Measurements from ENCODE around the gene CAMSAP3.
A peak's percentile ranks its signal among the peaks of the same experiment; 100 is the strongest.

Gene CAMSAP3

DNA sequence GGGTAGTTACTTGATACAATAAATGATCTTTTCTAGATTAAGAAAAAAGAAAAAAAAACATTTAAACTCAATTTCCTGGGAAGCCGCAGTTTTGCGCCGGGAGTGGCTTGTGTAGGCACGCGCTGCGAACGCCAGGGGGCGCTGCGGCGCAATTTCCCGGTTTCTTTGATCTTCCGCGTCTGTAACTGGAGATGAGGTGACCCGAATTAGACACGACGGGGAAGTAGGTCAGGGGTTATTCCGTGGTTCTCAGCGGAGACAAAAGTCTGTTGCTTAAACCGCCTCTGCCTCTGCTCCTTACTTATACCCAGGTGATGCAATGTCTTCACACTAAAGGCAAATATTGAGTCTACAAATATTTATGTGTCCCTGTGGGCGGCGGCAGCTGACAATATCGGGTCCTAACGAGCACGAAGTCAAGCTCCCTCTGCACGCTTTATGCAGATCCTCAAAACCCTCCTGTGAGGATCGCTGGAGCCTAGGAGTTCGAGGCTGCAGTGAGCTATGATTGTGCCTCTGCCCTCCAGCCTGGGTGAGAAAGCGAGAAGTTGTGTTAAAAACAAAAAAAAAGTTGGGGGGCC lies 56.5 kb downstream of the CAMSAP3 start:
- Mint-ChIP-seq H3K36me3 (ENCODE audit: low read depth) (no peaks in the 10 kb centered on the region), H3K27ac (peak overlapping the region; percentile 76), H3K27me3 (ENCODE audit: low read depth) (peaks cover 4% of the 10 kb centered on the region), H3K9me3 (no peaks in the 10 kb centered on the region), H3K4me1 (ENCODE audit: low read depth) (peaks cover 12% of the 10 kb centered on the region), H3K4me3 (peak overlapping the region; percentile 65)

DNA sequence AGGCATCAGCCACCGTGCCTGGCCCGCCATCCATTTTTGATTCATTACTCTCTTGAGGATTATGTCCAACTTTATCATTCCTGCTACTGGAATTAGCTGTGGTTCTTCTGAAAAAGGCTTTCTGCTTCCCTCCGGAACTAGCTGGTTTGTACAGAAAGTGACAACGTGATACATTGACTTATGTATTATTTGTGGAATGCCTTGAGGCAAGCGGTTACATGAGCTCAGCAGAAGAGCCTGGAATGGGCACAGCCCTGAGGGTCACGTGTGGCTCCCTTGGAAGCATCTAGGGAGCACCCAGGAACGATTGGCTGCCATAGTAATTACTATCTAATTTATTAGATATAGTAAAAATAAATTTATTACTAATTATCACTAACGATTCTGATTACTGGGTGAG lies 58.7 kb downstream of the CAMSAP3 start:
- no peaks in the 10 kb centered on the region for H3K36me3 Mint-ChIP-seq (ENCODE audit: low read depth)
- H3K4me1 Mint-ChIP-seq (ENCODE audit: low read depth) = peaks cover 19% of the 10 kb centered on the region
- no peak overlapping the region for H3K4me3 Mint-ChIP-seq
- H3K9me3 Mint-ChIP-seq = no peaks in the 10 kb centered on the region
- peaks cover 4% of the 10 kb centered on the region for H3K27me3 Mint-ChIP-seq (ENCODE audit: low read depth)
- no peak overlapping the region for H3K27ac Mint-ChIP-seq

DNA sequence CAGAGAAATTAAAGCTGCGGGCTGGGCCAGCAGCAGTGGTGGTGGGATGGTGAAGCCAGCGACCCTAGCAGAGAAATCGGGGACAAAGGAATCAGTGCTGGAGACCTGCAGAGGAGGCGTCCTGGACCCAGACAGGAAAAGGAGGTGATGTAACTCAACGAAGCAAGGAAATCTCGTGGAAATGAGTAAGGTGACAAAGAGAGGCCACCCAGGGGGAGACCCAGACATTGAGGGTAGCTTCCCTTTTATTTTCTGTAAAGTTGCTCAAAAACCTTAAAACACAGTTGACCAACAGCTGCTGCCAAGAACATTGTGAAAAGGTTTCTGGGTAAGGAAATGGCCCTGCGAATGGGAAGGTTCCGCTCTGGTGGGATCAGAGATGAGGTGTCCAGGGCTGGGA lies 59.9 kb downstream of the CAMSAP3 start:
- H3K27ac Mint-ChIP-seq = no peak overlapping the region
- peaks cover 19% of the 10 kb centered on the region for H3K4me1 Mint-ChIP-seq (ENCODE audit: low read depth)
- no peaks in the 10 kb centered on the region for H3K36me3 Mint-ChIP-seq (ENCODE audit: low read depth)
- H3K27me3 Mint-ChIP-seq (ENCODE audit: low read depth) = peaks cover 4% of the 10 kb centered on the region
- no peak overlapping the region for H3K4me3 Mint-ChIP-seq
- no peaks in the 10 kb centered on the region for H3K9me3 Mint-ChIP-seq

DNA sequence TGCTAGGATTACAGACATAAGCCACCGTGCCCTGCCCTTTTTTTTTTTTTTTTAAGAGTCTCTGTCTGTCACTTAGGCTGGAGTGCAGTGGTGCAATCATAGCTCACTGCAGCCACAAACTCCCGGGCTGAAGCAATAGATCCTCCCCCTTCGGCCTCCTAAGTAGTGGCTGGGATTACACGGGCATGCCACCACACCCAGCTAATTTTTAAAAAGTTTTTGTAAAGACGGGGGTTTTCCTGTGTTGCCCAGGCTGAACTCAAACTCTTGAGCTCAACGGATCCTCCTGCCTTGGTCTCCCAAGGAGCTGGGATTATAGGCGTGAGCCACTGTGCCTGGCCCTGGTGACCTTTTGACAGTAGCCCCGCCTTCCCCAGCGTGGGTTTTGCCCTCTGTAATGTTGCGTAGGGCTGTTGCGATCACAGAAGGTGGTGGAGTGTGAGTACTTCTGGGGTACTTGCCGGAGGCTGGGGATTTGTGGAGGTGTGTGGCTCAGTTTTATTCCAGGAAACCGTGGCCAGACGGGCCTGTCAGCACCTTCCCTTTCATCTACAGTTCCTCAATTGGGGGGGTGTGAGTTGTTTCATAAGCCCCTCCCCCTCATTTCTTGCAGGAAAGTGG lies 61.6 kb downstream of the CAMSAP3 start:
- no peaks in the 10 kb centered on the region for H3K9me3 Mint-ChIP-seq
- H3K4me3 Mint-ChIP-seq = no peak overlapping the region
- peaks cover 3% of the 10 kb centered on the region for H3K27me3 Mint-ChIP-seq (ENCODE audit: low read depth)
- peaks cover 17% of the 10 kb centered on the region for H3K4me1 Mint-ChIP-seq (ENCODE audit: low read depth)
- no peak overlapping the region for H3K27ac Mint-ChIP-seq
- H3K36me3 Mint-ChIP-seq (ENCODE audit: low read depth) = no peaks in the 10 kb centered on the region

DNA sequence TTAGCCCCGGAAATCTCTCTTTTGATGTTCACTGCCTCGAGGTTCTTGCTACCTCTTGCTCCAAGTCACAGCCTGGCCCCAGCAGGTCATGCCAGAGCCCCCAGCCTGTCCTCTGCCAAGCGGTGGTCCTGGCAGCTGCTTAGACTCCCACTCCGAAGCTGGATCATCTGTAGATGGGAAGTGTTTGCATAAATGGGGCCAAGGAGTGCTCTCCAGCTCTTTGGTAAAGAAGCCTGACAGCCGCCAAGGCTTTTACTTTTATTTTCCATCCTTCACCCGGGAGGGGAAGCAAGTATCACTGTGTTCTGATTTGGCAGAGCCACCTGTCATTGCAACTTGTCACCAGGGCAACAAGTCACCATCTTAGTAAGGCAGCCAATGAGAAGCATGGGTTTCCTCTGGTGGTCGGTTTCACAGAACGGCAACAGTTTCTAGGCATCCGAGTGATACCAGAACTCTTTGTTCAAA lies 62.6 kb downstream of the CAMSAP3 start:
- Mint-ChIP-seq H3K36me3 (ENCODE audit: low read depth) (no peaks in the 10 kb centered on the region), H3K27me3 (ENCODE audit: low read depth) (peaks cover 3% of the 10 kb centered on the region), H3K4me1 (ENCODE audit: low read depth) (peaks cover 12% of the 10 kb centered on the region), H3K4me3 (peak overlapping the region; percentile 68), H3K27ac (peak overlapping the region; percentile 57), H3K9me3 (no peaks in the 10 kb centered on the region)

DNA sequence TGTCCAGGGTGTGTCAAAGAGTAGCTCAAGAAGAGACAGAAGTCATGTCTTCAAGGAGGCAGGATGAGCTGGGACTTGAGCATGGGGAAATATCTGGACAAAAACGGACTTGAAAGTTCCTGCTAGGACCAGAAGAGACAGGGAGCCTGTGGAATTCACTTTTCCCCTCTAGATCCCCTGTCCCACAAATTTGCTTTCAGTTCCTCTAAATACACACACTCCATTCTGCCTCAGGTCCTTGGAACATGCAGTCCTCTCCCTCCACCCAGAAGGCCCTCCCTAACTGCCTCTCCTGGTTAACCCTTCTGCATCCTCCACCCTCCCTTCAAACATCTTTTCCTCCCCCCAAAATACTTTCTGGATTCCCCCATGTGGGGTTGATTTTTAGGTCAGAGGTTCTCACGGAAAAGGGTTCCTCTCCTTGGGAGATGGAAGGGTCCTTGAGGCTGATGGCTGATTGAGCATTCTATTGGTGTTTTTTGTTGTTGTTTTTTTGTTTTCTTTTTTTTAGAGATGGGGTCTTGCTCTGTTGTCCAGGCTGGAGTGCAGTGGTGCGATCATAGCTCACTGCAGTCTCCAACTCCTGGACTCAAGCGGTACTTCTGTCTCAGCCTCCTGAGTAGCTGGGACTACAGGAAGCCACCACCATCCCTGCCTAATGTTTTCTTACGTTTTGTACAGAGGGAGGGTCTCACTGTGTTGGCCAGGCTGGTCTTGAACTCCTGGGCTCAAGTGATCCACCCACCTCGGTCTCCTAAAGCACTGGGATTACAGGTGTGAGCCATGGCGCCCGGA lies 66.3 kb downstream of the CAMSAP3 start:
- Mint-ChIP-seq H3K36me3 (ENCODE audit: low read depth) (no peaks in the 10 kb centered on the region), H3K4me1 (ENCODE audit: low read depth) (peaks cover 9% of the 10 kb centered on the region), H3K27me3 (ENCODE audit: low read depth) (peaks cover 5% of the 10 kb centered on the region)

DNA sequence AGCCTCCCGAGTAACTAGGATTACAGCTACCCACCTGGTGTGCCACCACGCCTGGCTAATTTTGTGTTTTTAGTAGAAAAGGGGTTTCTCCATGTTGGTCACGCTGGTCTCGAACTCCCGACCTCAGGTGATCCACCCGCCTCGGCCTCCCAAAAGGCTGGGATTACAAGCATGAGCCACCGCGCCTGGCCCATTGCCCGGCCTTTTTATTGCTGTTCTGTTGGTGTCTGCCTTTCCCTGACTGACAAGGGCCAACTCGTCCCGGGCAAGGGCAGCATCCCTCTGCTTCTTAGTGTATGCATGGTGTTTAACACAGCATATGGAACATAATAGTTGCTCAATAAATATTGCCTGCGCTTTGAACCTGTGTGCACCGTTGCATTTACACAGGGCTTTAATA lies 67.0 kb downstream of the CAMSAP3 start:
- H3K27ac Mint-ChIP-seq = no peak overlapping the region
- peaks cover 6% of the 10 kb centered on the region for H3K27me3 Mint-ChIP-seq (ENCODE audit: low read depth)
- H3K4me1 Mint-ChIP-seq (ENCODE audit: low read depth) = peaks cover 5% of the 10 kb centered on the region
- no peaks in the 10 kb centered on the region for H3K9me3 Mint-ChIP-seq
- H3K4me3 Mint-ChIP-seq = no peak overlapping the region
- no peaks in the 10 kb centered on the region for H3K36me3 Mint-ChIP-seq (ENCODE audit: low read depth)

More for the DNA sequence above, 66.3 kb downstream of the CAMSAP3 start:
- no peak overlapping the region for H3K4me3 Mint-ChIP-seq
- no peaks in the 10 kb centered on the region for H3K9me3 Mint-ChIP-seq
- no peak overlapping the region for H3K27ac Mint-ChIP-seq

DNA sequence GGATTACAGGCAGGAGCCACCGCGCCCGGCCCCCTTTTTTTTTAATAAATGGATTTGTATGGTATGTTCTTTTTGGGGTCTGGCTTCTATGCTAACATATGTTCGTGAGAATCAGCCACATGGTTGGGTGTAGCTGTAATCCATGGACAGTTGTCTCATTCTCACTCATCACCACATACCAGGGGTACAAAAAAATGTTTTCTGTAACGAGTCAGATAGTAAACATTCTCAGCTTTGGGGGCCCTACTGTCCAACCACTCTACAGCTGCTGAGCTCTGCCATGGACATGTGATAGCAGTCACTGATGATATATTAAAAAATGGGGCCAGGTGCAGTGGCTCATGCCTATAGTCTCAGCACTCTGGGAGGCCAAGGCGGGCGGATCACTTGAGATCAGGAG lies 68.0 kb downstream of the CAMSAP3 start:
- H3K36me3 Mint-ChIP-seq (ENCODE audit: low read depth) = no peaks in the 10 kb centered on the region
- no peak overlapping the region for H3K4me3 Mint-ChIP-seq
- H3K4me1 Mint-ChIP-seq (ENCODE audit: low read depth) = peaks cover under 1% of the 10 kb centered on the region
- no peaks in the 10 kb centered on the region for H3K9me3 Mint-ChIP-seq
- no peak overlapping the region for H3K27ac Mint-ChIP-seq
- H3K27me3 Mint-ChIP-seq (ENCODE audit: low read depth) = peaks cover 6% of the 10 kb centered on the region

DNA sequence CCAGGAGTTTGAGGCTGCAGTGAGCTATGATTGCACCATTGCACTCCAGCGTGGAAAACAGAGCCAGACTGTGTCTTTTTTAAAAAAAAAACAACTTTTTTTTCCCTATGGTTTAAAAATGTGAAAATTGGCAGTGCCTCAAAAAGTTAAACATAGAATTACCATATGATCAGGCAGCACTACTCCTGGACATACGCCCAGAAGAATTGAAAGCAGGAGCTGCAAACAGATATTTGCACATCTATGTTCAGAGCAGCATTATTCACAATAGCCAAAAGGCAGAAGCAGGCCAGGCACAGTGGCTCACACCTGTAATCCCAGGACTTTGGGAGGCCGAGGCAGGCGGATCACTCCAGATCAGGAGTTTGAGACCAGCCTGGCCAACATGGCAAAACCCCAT lies 69.4 kb downstream of the CAMSAP3 start:
- no peaks in the 10 kb centered on the region for H3K36me3 Mint-ChIP-seq (ENCODE audit: low read depth)
- H3K27ac Mint-ChIP-seq = no peak overlapping the region
- H3K4me1 Mint-ChIP-seq (ENCODE audit: low read depth) = peaks cover 2% of the 10 kb centered on the region
- H3K27me3 Mint-ChIP-seq (ENCODE audit: low read depth) = peaks cover 13% of the 10 kb centered on the region
- no peak overlapping the region for H3K4me3 Mint-ChIP-seq
- H3K9me3 Mint-ChIP-seq = no peaks in the 10 kb centered on the region

Data from T-helper 1 cell treated with Interleukin-12 subunit alpha and Interleukin-12 subunit beta and Interleukin-4 antibody, amounts not matched to agents 30 μg/mL and 1 μg/mL, for 36 hours (primary cell).